ENCODE measurements around the gene IGF1R.
"Not testable (repeated sequence)": the region's sequence is repeated elsewhere in the genome, so short reads cannot be mapped to it uniquely, and the experiment has no call there.

IGF1R gene

GRCh38 chr15:98612490-98613110 is 35.7 kb upstream of the IGF1R start:
- H3K27ac ChIP-seq = peak overlapping the region; percentile 21; the same call in 1 of the 2 replicates
- TF ChIP-seq ZFX (IDR thresholded peaks at IDR 0.05) = no peak
- no peak for TF ChIP-seq CTCF (conservative IDR thresholded peaks at IDR 0.05)

GRCh38 chr15:98614681-98615080 is 33.7 kb upstream of the IGF1R start:
- no peak for TF ChIP-seq CTCF (conservative IDR thresholded peaks at IDR 0.05)
- no peak for TF ChIP-seq ZFX (IDR thresholded peaks at IDR 0.05)
- H3K27ac ChIP-seq = no peak overlapping the region

- H3K27ac ChIP-seq = no peak overlapping the region
- no peak for TF ChIP-seq ZFX (IDR thresholded peaks at IDR 0.05)
- no peak for TF ChIP-seq CTCF (conservative IDR thresholded peaks at IDR 0.05)
These were observed 31.9 kb upstream of the IGF1R start for GRCh38 chr15:98616397-98616796.

- TF ChIP-seq ZFX (IDR thresholded peaks at IDR 0.05) = no peak
- no peak for TF ChIP-seq CTCF (conservative IDR thresholded peaks at IDR 0.05)
These were observed 30.9 kb upstream of the IGF1R start for GRCh38 chr15:98617328-98617980.

GRCh38 chr15:98618576-98618975 is 29.8 kb upstream of the IGF1R start:
- H3K27ac ChIP-seq = not testable (repeated sequence)

More at GRCh38 chr15:98617328-98617980, 30.9 kb upstream of the IGF1R start:
- H3K27ac ChIP-seq = no peak overlapping the region

GRCh38 chr15:98620020-98620419 is 28.3 kb upstream of the IGF1R start:
- H3K27ac ChIP-seq = no peak overlapping the region
- TF ChIP-seq CTCF (conservative IDR thresholded peaks at IDR 0.05) = no peak
- no peak for TF ChIP-seq ZFX (IDR thresholded peaks at IDR 0.05)

GRCh38 chr15:98621021-98621420 is 27.3 kb upstream of the IGF1R start:
- TF ChIP-seq ZFX (IDR thresholded peaks at IDR 0.05) = no peak
- TF ChIP-seq CTCF (conservative IDR thresholded peaks at IDR 0.05) = no peak
- H3K27ac ChIP-seq = no peak overlapping the region

- no peak overlapping the region for H3K27ac ChIP-seq
- TF ChIP-seq CTCF (conservative IDR thresholded peaks at IDR 0.05) (no peak), ZFX (IDR thresholded peaks at IDR 0.05) (no peak)
These were observed 22.7 kb upstream of the IGF1R start for GRCh38 chr15:98625614-98626013.
